Suprapubic skin (tissue), 4 donors: ENCODE results near the gene CCDC9B. TPM values are rescaled to one million over a fixed set of nuclear protein-coding genes. Genes with fewer than 3 reads are reported as not detected.

Experiments
- DNase-seq, 2 donors: peaks; one replicate each; pipeline ENCODE4 v3.0.0-alpha.2; 2019; ENCODE audit warnings: low spot score in 2 of 2
- H3K27ac ChIP-seq: fragments of 200-600 bp; sonication (generic); one replicate; pipeline ENCODE4 v1.5.1; 2019
- H3K27me3 ChIP-seq: fragments of 200-600 bp; sonication (generic); one replicate; pipeline ENCODE4 v1.5.1; 2019
- H3K36me3 ChIP-seq: fragments of 200-600 bp; sonication (generic); one replicate; pipeline ENCODE4 v1.5.1; 2019
- H3K4me1 ChIP-seq: fragments of 200-600 bp; sonication (generic); one replicate; pipeline ENCODE4 v1.5.1; 2019
- H3K4me3 ChIP-seq: fragments of 200-600 bp; sonication (generic); one replicate; pipeline ENCODE4 v1.5.1; 2019; ENCODE audit warnings: mild to moderate bottlenecking
- H3K9me3 ChIP-seq: fragments of 200-600 bp; sonication (generic); one replicate; pipeline ENCODE4 v1.5.1; 2019
- CTCF ChIP-seq, 2 donors: fragments of 200-600 bp in 1 of 2; fragments of 450-650 bp in 1 of 2; sonication (generic) in 1 of 2; IDR thresholded peaks; one replicate each; pipeline ENCODE4 v1.5.1; 2016 to 2019; ENCODE audit warnings: antibody characterized with exemption in 2 of 2, mild to moderate bottlenecking in 1 of 2, moderate library complexity in 1 of 2
- EP300 ChIP-seq: sonication (generic); formaldehyde crosslinking; IDR thresholded peaks from one replicate; pipeline ENCODE4 v1.6.1; 2017; ENCODE audit warnings: antibody characterized with exemption
- POLR2A ChIP-seq, 2 donors: fragments of 450-650 bp; IDR thresholded peaks; one replicate each; pipeline ENCODE4 v1.6.1; 2017; ENCODE audit warnings: antibody characterized with exemption in 2 of 2, mild to moderate bottlenecking in 2 of 2, moderate library complexity in 2 of 2
- POLR2AphosphoS5 ChIP-seq, 3 donors: sonication (generic); formaldehyde crosslinking; IDR thresholded peaks; one replicate each; pipeline ENCODE4 v1.6.1; 2017; ENCODE audit warnings: antibody characterized with exemption in 3 of 3
- WGBS: methylation state at CpG from one replicate; pipeline ENCODE4 v1.1.5; 2018; 5-methylcytosine and 5-hydroxymethylcytosine counted together
- total RNA-seq, 4 donors: library from RNA; depleted of rRNA; stranded (reverse); fragments of >200 nt; gene quantifications; one replicate each; pipeline ENCODE4 v1.1.0, GENCODE V29; 2016

The CCDC9B gene
- total RNA-seq, 4 donors from 2014 or later, result 6.1 to 47.9 (median 10.9) TPM

DNA sequence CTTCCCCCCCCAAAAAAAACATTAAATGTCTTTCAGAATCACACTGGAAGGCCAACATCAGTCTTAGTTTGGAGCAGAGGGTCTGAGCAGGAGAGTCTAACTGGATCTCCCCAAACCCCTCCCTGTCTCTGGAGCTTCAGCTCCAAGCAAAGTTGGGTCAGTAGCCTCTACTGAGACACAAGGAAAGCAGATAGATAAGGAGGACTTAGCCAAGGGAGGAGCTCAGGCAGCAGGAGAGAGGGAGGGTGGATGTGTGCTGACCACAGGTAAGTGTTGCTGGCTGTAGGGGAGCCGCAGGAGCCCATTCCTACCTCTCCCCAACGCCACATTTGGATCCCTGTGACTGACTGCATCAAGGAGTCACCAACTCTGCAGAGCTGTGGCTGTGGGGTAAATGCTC is 40.0 kb downstream of the CCDC9B start:
- H3K36me3 ChIP-seq, result no peaks in the 10 kb centered on the region
- no peak overlapping the region for H3K27ac ChIP-seq
- H3K4me3 ChIP-seq, result no peak overlapping the region
- H3K4me1 ChIP-seq, result no peaks in the 10 kb centered on the region
- peaks cover 4% of the 10 kb centered on the region for H3K27me3 ChIP-seq
- TF ChIP-seq POLR2AphosphoS5 (IDR thresholded peaks at IDR 0.05) (no peak), POLR2A (IDR thresholded peaks at IDR 0.05) (no peak), EP300 (no peak), CTCF (IDR thresholded peaks at IDR 0.05) (no peak)
- WGBS, result 94% methylated on average over 2 of the region's 2 CpGs
- no peak for DNase-seq
- H3K9me3 ChIP-seq, result no peaks in the 10 kb centered on the region

GRCh38 chr15:40300367-40300766 is 40.4 kb downstream of the CCDC9B start:
- no peak for DNase-seq
- Histone ChIP-seq H3K4me1 (no peaks in the 10 kb centered on the region), H3K36me3 (no peaks in the 10 kb centered on the region), H3K27me3 (peaks cover 4% of the 10 kb centered on the region), H3K9me3 (no peaks in the 10 kb centered on the region), H3K4me3 (no peak overlapping the region), H3K27ac (no peak overlapping the region)
- 94% methylated on average over 2 of the region's 2 CpGs for WGBS
- TF ChIP-seq POLR2AphosphoS5 (IDR thresholded peaks at IDR 0.05) (no peak), EP300 (no peak), POLR2A (IDR thresholded peaks at IDR 0.05) (no peak), CTCF (IDR thresholded peaks at IDR 0.05) (no peak)

GRCh38 chr15:40298216-40298935 is 42.4 kb downstream of the CCDC9B start:
- Histone ChIP-seq H3K27me3 (peaks cover 13% of the 10 kb centered on the region), H3K4me3 (no peak overlapping the region), H3K9me3 (no peaks in the 10 kb centered on the region), H3K27ac (no peak overlapping the region), H3K36me3 (no peaks in the 10 kb centered on the region), H3K4me1 (no peaks in the 10 kb centered on the region)
- DNase-seq, result no peak
- TF ChIP-seq POLR2A (IDR thresholded peaks at IDR 0.05) (no peak), EP300 (no peak), CTCF (IDR thresholded peaks at IDR 0.05) (no peak), POLR2AphosphoS5 (IDR thresholded peaks at IDR 0.05) (no peak)
- 91% methylated on average over 12 of the region's 17 CpGs for WGBS

DNA sequence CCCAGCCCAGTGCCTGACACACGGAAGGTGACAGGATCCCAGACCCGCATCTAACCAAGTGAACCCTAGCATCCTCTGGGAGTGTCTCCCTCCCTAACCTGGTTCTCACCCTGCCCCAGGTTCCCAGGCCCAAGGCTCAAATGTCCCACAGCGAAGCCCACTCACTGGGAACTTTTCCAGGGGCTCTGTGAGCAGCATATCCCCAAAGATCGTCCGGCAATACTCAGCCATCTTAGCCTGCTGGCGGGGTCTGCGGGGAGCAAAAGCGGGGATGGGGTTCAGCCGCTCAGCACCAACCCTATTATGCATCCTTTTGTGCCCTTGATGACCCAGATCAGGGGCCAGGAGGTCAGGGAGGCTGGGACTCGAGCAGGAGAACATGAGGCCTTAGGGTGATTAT is 43.4 kb downstream of the CCDC9B start:
- no peaks in the 10 kb centered on the region for H3K4me1 ChIP-seq
- WGBS, result 92% methylated on average over 5 of the region's 10 CpGs

More for the DNA sequence above, 43.4 kb downstream of the CCDC9B start:
- H3K27ac ChIP-seq, result no peak overlapping the region
- DNase-seq, result no peak
- H3K4me3 ChIP-seq, result no peak overlapping the region
- no peaks in the 10 kb centered on the region for H3K36me3 ChIP-seq
- TF ChIP-seq EP300 (no peak), POLR2A (IDR thresholded peaks at IDR 0.05) (no peak), CTCF (IDR thresholded peaks at IDR 0.05) (no peak), POLR2AphosphoS5 (IDR thresholded peaks at IDR 0.05) (no peak)
- H3K27me3 ChIP-seq, result peaks cover 9% of the 10 kb centered on the region
- no peaks in the 10 kb centered on the region for H3K9me3 ChIP-seq
